Measurements from ENCODE around the gene CCDC137.

Gene CCDC137

GRCh38 chr17:81717766-81718089, 51.2 kb downstream of the CCDC137 start:
- no peak for DNase-seq

GRCh38 chr17:81719410-81720266, 53.1 kb downstream of the CCDC137 start:
- no peak for DNase-seq

- DNase-seq, result no peak
Observed at GRCh38 chr17:81720267-81721071, 53.9 kb downstream of the CCDC137 start.

GRCh38 chr17:81722184-81723120, 55.9 kb downstream of the CCDC137 start:
- no peak for DNase-seq
